HUES64 (cell line): Measurements from ENCODE around the gene RTN4IP1.
"Not testable (repeated sequence)": the region's sequence is repeated elsewhere in the genome, so short reads cannot be mapped to it uniquely, and the experiment has no call there.

ENCODE experiments used
- H3K27ac ChIP-seq: 2 replicates; pipeline ENCODE4 v1.7.0; 2013; ENCODE audit warnings: low read depth, low read length, inconsistent platforms
- H3K27me3 ChIP-seq: 2 replicates; pipeline ENCODE4 v1.6.1; 2013; ENCODE audit warnings: mild to moderate bottlenecking, low read length; ENCODE audit not compliant: insufficient read depth
- H3K36me3 ChIP-seq: 2 replicates; pipeline ENCODE4 v1.6.1; 2013; ENCODE audit warnings: mild to moderate bottlenecking, low read length; ENCODE audit not compliant: insufficient read depth
- H3K4me1 ChIP-seq: 2 replicates; pipeline ENCODE4 v1.6.1; 2013; ENCODE audit warnings: mild to moderate bottlenecking, low read length, moderate library complexity; ENCODE audit not compliant: insufficient read depth
- H3K4me3 ChIP-seq: 2 replicates; pipeline ENCODE4 v1.5.1; 2013; ENCODE audit warnings: mild to moderate bottlenecking, low read length, moderate library complexity
- H3K9ac ChIP-seq: 2 replicates; pipeline ENCODE4 v1.6.1; 2013; ENCODE audit warnings: mild to moderate bottlenecking, low read depth, low read length
- H3K9me3 ChIP-seq: 2 replicates; pipeline ENCODE4 v1.6.1; 2013; ENCODE audit warnings: low read depth, low read length; ENCODE audit not compliant: insufficient read depth
- WGBS: fragments of 150-250, 120-280 bp; methylation state at CpG from one replicate; pipeline ENCODE4 v1.1.7; 2013; ENCODE audit warnings: missing lambda C conversion rate; 5-methylcytosine and 5-hydroxymethylcytosine counted together

RTN4IP1 gene

GRCh38 chr6:106559659-106560058, 69.6 kb downstream of the RTN4IP1 start:
- not testable (repeated sequence) for H3K27ac ChIP-seq, H3K9ac ChIP-seq, H3K27me3 ChIP-seq, H3K4me3 ChIP-seq, H3K36me3 ChIP-seq, H3K9me3 ChIP-seq
- peaks cover 12% of the 10 kb centered on the region for H3K4me1 ChIP-seq
- WGBS: 95% methylated on average over 5 of the region's 5 CpGs

- Histone ChIP-seq H3K27me3 (no peaks in the 10 kb centered on the region), H3K4me3 (no peak overlapping the region), H3K36me3 (no peaks in the 10 kb centered on the region), H3K27ac (no peak overlapping the region), H3K9me3 (no peaks in the 10 kb centered on the region), H3K9ac (no peak overlapping the region), H3K4me1 (peaks cover 5% of the 10 kb centered on the region; the same call in 1 of the 2 replicates)
- WGBS: 97% methylated on average over 4 of the region's 4 CpGs
Measured at GRCh38 chr6:106558364-106558763, 70.9 kb downstream of the RTN4IP1 start.

GRCh38 chr6:106557837-106558236, 71.5 kb downstream of the RTN4IP1 start:
- no peaks in the 10 kb centered on the region for H3K27me3 ChIP-seq
- H3K27ac ChIP-seq: no peak overlapping the region
- no peak overlapping the region for H3K9ac ChIP-seq
- no peaks in the 10 kb centered on the region for H3K36me3 ChIP-seq
- 85% methylated on average over 2 of the region's 2 CpGs for WGBS
- peaks cover 5% of the 10 kb centered on the region; the same call in 1 of the 2 replicates for H3K4me1 ChIP-seq
- no peak overlapping the region for H3K4me3 ChIP-seq
- no peaks in the 10 kb centered on the region for H3K9me3 ChIP-seq

GRCh38 chr6:106556368-106556960, 72.8 kb downstream of the RTN4IP1 start:
- Histone ChIP-seq H3K4me3 (no peak overlapping the region), H3K9ac (no peak overlapping the region), H3K36me3 (no peaks in the 10 kb centered on the region), H3K27me3 (no peaks in the 10 kb centered on the region), H3K9me3 (no peaks in the 10 kb centered on the region), H3K27ac (no peak overlapping the region), H3K4me1 (no peaks in the 10 kb centered on the region)
- WGBS: 87% methylated on average over 3 of the region's 3 CpGs

GRCh38 chr6:106555767-106556166, 73.5 kb downstream of the RTN4IP1 start:
- H3K36me3 ChIP-seq: no peaks in the 10 kb centered on the region
- WGBS: 87% methylated on average over 4 of the region's 5 CpGs
- H3K27ac ChIP-seq: no peak overlapping the region

GRCh38 chr6:106553440-106553839, 75.9 kb downstream of the RTN4IP1 start:
- Histone ChIP-seq H3K36me3 (no peaks in the 10 kb centered on the region), H3K4me3 (no peak overlapping the region), H3K4me1 (peaks cover under 1% of the 10 kb centered on the region), H3K27me3 (no peaks in the 10 kb centered on the region), H3K9me3 (no peaks in the 10 kb centered on the region), H3K27ac (no peak overlapping the region), H3K9ac (no peak overlapping the region)
- 97% methylated on average over 5 of the region's 5 CpGs for WGBS

More at GRCh38 chr6:106555767-106556166, 73.5 kb downstream of the RTN4IP1 start:
- H3K27me3 ChIP-seq: no peaks in the 10 kb centered on the region
- no peaks in the 10 kb centered on the region for H3K9me3 ChIP-seq
- no peak overlapping the region for H3K4me3 ChIP-seq
- no peak overlapping the region for H3K9ac ChIP-seq
- H3K4me1 ChIP-seq: no peaks in the 10 kb centered on the region

GRCh38 chr6:106551155-106551554, 78.1 kb downstream of the RTN4IP1 start:
- WGBS: 100% methylated on average over 3 of the region's 3 CpGs
- Histone ChIP-seq H3K4me1 (peaks cover 10% of the 10 kb centered on the region), H3K9me3 (no peaks in the 10 kb centered on the region), H3K4me3 (no peak overlapping the region), H3K27me3 (no peaks in the 10 kb centered on the region), H3K36me3 (no peaks in the 10 kb centered on the region), H3K9ac (no peak overlapping the region), H3K27ac (no peak overlapping the region)

- Histone ChIP-seq H3K27ac (no peak overlapping the region), H3K9ac (no peak overlapping the region), H3K4me3 (no peak overlapping the region), H3K27me3 (no peaks in the 10 kb centered on the region), H3K9me3 (no peaks in the 10 kb centered on the region), H3K4me1 (peaks cover 10% of the 10 kb centered on the region), H3K36me3 (no peaks in the 10 kb centered on the region)
- WGBS: 92% methylated on average over 1 of the region's 1 CpG
Measured at GRCh38 chr6:106549521-106549920, 79.8 kb downstream of the RTN4IP1 start.

- not testable (repeated sequence) for H3K27ac ChIP-seq, H3K4me3 ChIP-seq, H3K27me3 ChIP-seq, H3K36me3 ChIP-seq, H3K9me3 ChIP-seq, H3K9ac ChIP-seq
- H3K4me1 ChIP-seq: peaks cover 10% of the 10 kb centered on the region
- 98% methylated on average over 3 of the region's 6 CpGs for WGBS
Measured at GRCh38 chr6:106548926-106549455, 80.3 kb downstream of the RTN4IP1 start.

- Histone ChIP-seq H3K9ac (no peak overlapping the region), H3K4me1 (peaks cover 10% of the 10 kb centered on the region)
Measured at GRCh38 chr6:106547601-106548453, 81.5 kb downstream of the RTN4IP1 start.

GRCh38 chr6:106546691-106547414, 82.4 kb downstream of the RTN4IP1 start:
- WGBS: 100% methylated on average over 2 of the region's 5 CpGs
- Histone ChIP-seq H3K4me3 (no peak overlapping the region), H3K36me3 (no peaks in the 10 kb centered on the region), H3K9me3 (no peaks in the 10 kb centered on the region), H3K9ac (no peak overlapping the region), H3K27ac (no peak overlapping the region), H3K4me1 (peaks cover 10% of the 10 kb centered on the region), H3K27me3 (no peaks in the 10 kb centered on the region)

More at GRCh38 chr6:106547601-106548453, 81.5 kb downstream of the RTN4IP1 start:
- 53% methylated on average over 5 of the region's 6 CpGs for WGBS
- Histone ChIP-seq H3K9me3 (no peaks in the 10 kb centered on the region), H3K4me3 (no peak overlapping the region), H3K36me3 (no peaks in the 10 kb centered on the region), H3K27me3 (no peaks in the 10 kb centered on the region), H3K27ac (no peak overlapping the region)
